CD4-positive, CD25-positive, alpha-beta regulatory T cell (primary cell): Measurements from ENCODE around the gene FXYD4. TPM values are rescaled to one million over a fixed set of nuclear protein-coding genes. Genes with fewer than 3 reads are reported as not detected.

Experiments
- ATAC-seq, 2 donors: fragments of 150-1000 bp; cut with Tn5 transposase; one replicate each; pipeline ENCODE4 v1.10.0; 2021; ENCODE audit warnings: low read depth in 2 of 2, moderate number of reproducible peaks in 2 of 2, moderate library complexity in 1 of 2
- DNase-seq, 3 donors: peaks; one replicate each; pipeline versions ENCODE4 v3.0.0 to v3.0.0-alpha.2; 2012 to 2022; ENCODE audit warnings: mixed read lengths in 1 of 3
- H3K27ac ChIP-seq: one replicate; pipeline ENCODE4 v1.7.0; 2013; ENCODE audit warnings: mild to moderate bottlenecking, low read length; ENCODE audit not compliant: insufficient read depth, poor library complexity, severe bottlenecking
- H3K27me3 ChIP-seq: one replicate; pipeline ENCODE4 v1.7.0; 2013; ENCODE audit warnings: low read length; ENCODE audit not compliant: control insufficient read depth, insufficient read depth
- H3K36me3 ChIP-seq: one replicate; pipeline ENCODE4 v1.7.0; 2013; ENCODE audit warnings: mild to moderate bottlenecking, low read length, moderate library complexity; ENCODE audit not compliant: control insufficient read depth, insufficient read depth
- H3K4me1 ChIP-seq: 2 replicates; pipeline ENCODE4 v1.7.0; 2013; ENCODE audit warnings: mild to moderate bottlenecking, low read length; ENCODE audit not compliant: insufficient read depth, control insufficient read depth, poor library complexity, severe bottlenecking
- H3K4me3 ChIP-seq: one replicate; pipeline ENCODE4 v1.7.0; 2013; ENCODE audit warnings: low read depth, mild to moderate bottlenecking, low read length, moderate library complexity
- H3K9me3 ChIP-seq, 2 experiments: 1 replicate in 1 of 2; 2 replicates in 1 of 2; pipeline ENCODE4 v1.7.0; 2013; ENCODE audit warnings: low read length in 2 of 2, mild to moderate bottlenecking in 1 of 2, moderate library complexity in 1 of 2; ENCODE audit not compliant: control insufficient read depth in 2 of 2
- H3K27ac Mint-ChIP-seq, 3 donors: one replicate each; pipeline ENCODE4 v1.8.0; 2020 to 2022; ENCODE audit warnings: mild to moderate bottlenecking in 3 of 3, mixed read lengths in 3 of 3, moderate library complexity in 2 of 3
- H3K27me3 Mint-ChIP-seq: one replicate; pipeline ENCODE4 v1.8.0; 2022; ENCODE audit warnings: mild to moderate bottlenecking, mixed read lengths
- H3K36me3 Mint-ChIP-seq: one replicate; pipeline ENCODE4 v1.8.0; 2020; ENCODE audit warnings: mixed read lengths
- H3K4me1 Mint-ChIP-seq, 4 donors: one replicate each; pipeline ENCODE4 v1.8.0; 2020 to 2022; ENCODE audit warnings: mixed read lengths in 4 of 4, mild to moderate bottlenecking in 1 of 4
- H3K4me3 Mint-ChIP-seq, 4 donors: one replicate each; pipeline ENCODE4 v1.8.0; 2020 to 2022; ENCODE audit warnings: mild to moderate bottlenecking in 4 of 4, mixed read lengths in 4 of 4, moderate library complexity in 3 of 4
- H3K9me3 Mint-ChIP-seq, 7 donors: one replicate each; pipeline ENCODE4 v1.8.0; 2020 to 2022; ENCODE audit warnings: mixed read lengths in 7 of 7, mild to moderate bottlenecking in 3 of 7, moderate library complexity in 2 of 7
- polyA plus RNA-seq, 4 donors: library from polyadenylated mRNA; unstranded; fragments of 300-500 nt; fragmentation: Illumina TruSeq; gene quantifications; one replicate each; pipeline ENCODE4 v1.2.3, GENCODE V29; 2021
- total RNA-seq: library from RNA; stranded (reverse); gene quantifications from one replicate; pipeline ENCODE4 v1.2.3, GENCODE V29; 2022

The FXYD4 gene
- total and polyA plus RNA-seq, 5 donors from 2014 or later = not detected

DNA sequence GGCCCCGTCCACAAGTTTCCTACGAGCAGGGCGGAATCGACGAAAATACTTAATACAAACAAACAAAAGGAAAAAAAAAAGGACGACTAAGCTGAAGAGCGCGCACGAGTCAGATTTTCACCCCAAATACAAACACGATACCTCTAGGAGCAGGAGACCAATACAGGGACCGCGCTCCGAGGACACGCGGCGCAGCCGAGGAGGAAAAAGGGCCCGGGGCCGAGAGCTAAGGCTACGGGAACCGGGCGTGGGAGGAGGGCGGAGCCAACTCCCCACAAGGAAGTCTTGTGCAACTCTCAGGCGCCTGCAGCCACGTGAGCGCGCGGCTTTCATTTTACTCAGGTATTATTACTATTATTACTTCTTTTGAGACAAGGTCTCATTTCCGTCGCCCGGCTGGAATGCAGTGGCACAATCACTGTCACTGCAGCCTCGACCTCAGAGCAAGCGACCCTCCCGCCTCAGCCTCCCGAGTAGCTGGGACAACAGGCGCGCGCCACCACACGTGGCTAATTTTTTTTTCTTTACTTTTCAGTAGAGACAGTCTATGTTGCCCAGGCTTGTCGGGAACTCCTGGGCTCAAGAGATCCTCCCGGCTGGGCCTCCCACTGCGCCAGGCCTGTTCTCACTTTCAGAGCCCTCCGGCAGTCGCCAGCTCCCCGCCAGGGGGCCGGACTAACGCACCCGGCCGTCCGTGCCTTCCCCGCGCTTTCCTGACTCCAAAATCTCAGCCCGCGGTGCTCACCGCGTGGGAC lies 36.3 kb downstream of the FXYD4 start:
- Histone ChIP-seq H3K36me3 (peaks cover 10% of the 10 kb centered on the region), H3K9me3 (no peaks in the 10 kb centered on the region), H3K4me3 (peak overlapping the region; percentile 84), H3K27ac (peak overlapping the region; percentile 100), H3K27me3 (no peaks in the 10 kb centered on the region), H3K4me1 (peaks cover 48% of the 10 kb centered on the region)
- H3K9me3 Mint-ChIP-seq = no peaks in the 10 kb centered on the region
- peak overlapping the region; percentile 97 to 100 (median 99) for H3K4me3 Mint-ChIP-seq
- DNase-seq = peak; percentile 80 to 92 (median 82)
- H3K4me1 Mint-ChIP-seq = peaks cover 16 to 46% (median 23%) of the 10 kb centered on the region in 4 donors
- peaks cover 4% of the 10 kb centered on the region for H3K27me3 Mint-ChIP-seq
- H3K27ac Mint-ChIP-seq = peak overlapping the region; percentile 97 to 99 (median 97)
- peaks cover 11% of the 10 kb centered on the region for H3K36me3 Mint-ChIP-seq
- ATAC-seq = peak; percentile 34 to 40

DNA sequence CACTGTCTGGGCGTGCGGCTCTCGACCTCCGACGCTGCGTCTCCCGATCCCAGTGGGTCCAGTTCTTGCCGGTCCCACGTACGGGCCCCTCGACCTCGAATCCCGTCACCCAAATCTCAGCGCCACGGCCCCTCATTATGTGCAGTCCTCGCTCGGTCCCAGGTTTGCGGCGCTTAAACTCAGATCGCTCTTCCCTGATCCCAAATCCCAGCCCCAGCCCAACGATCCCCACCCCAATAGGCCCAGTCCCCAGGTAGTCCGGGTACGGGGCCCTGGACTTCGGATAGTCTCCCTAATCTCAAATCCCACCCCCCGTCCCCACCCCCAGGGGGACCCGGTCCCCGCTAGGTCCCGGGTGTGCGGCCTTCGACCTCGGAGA lies 36.9 kb downstream of the FXYD4 start:
- Histone ChIP-seq H3K27me3 (no peaks in the 10 kb centered on the region), H3K36me3 (peaks cover 6% of the 10 kb centered on the region), H3K4me3 (peak overlapping the region; percentile 84), H3K9me3 (no peaks in the 10 kb centered on the region), H3K4me1 (peaks cover 42% of the 10 kb centered on the region), H3K27ac (peak overlapping the region; percentile 100)
- H3K4me1 Mint-ChIP-seq = peaks cover 12 to 41% (median 17%) of the 10 kb centered on the region in 4 donors
- ATAC-seq (no peak), DNase-seq (no peak)
- H3K36me3 Mint-ChIP-seq = peaks cover 6% of the 10 kb centered on the region
- H3K27me3 Mint-ChIP-seq = peaks cover 4% of the 10 kb centered on the region
- no peaks in the 10 kb centered on the region for H3K9me3 Mint-ChIP-seq
- peak overlapping the region; percentile 97 to 99 (median 97) for H3K27ac Mint-ChIP-seq
- H3K4me3 Mint-ChIP-seq = peak overlapping the region; percentile 97 to 100 (median 99)

GRCh38 chr10:43408710-43409384 lies 37.4 kb downstream of the FXYD4 start, which contains the start of gene HNRNPF:
Gene HNRNPF (minus strand): TSS chr10:43409186. CDS start chr10:43387884, 21,302 bp downstream.
- H3K36me3 ChIP-seq = peaks cover under 1% of the 10 kb centered on the region
- peak within 1 kb of the TSS; percentile 97 to 100 (median 99) for H3K4me3 Mint-ChIP-seq

GRCh38 chr10:43409385-43410109 lies 38.1 kb downstream of the FXYD4 start:
- ATAC-seq (peak in 1 of 2 donors; percentile 4), DNase-seq (peak; percentile 57 to 83 (median 70))
- no peaks in the 10 kb centered on the region for H3K27me3 ChIP-seq
- H3K36me3 Mint-ChIP-seq = peaks cover 4% of the 10 kb centered on the region
- no peaks in the 10 kb centered on the region for H3K9me3 Mint-ChIP-seq
- peak overlapping the region; percentile 97 to 99 (median 97) for H3K27ac Mint-ChIP-seq
- H3K27me3 Mint-ChIP-seq = peaks cover 4% of the 10 kb centered on the region
- peak overlapping the region; percentile 97 to 100 (median 99) for H3K4me3 Mint-ChIP-seq
- H3K4me1 Mint-ChIP-seq = peaks cover 8 to 28% (median 12%) of the 10 kb centered on the region in 4 donors
- no peaks in the 10 kb centered on the region for H3K36me3 ChIP-seq
- H3K9me3 ChIP-seq = no peaks in the 10 kb centered on the region
- peak overlapping the region; percentile 100 for H3K27ac ChIP-seq
- H3K4me1 ChIP-seq = peaks cover 30% of the 10 kb centered on the region
- H3K4me3 ChIP-seq = peak overlapping the region; percentile 81

More at GRCh38 chr10:43408710-43409384, 37.4 kb downstream of the FXYD4 start, which contains the start of gene HNRNPF:
- no peaks in the 10 kb centered on the region for H3K27me3 ChIP-seq
- peak; percentile 89 to 98 (median 96) for DNase-seq
- peak within 1 kb of the TSS; percentile 84 for H3K4me3 ChIP-seq
- peaks cover 10 to 35% (median 15%) of the 10 kb centered on the region in 4 donors for H3K4me1 Mint-ChIP-seq
- peak within 1 kb of the TSS; percentile 100 for H3K27ac ChIP-seq
- H3K27ac Mint-ChIP-seq = peak within 1 kb of the TSS; percentile 97 to 99 (median 97)
- peaks cover 4% of the 10 kb centered on the region for H3K27me3 Mint-ChIP-seq
- no peaks in the 10 kb centered on the region for H3K9me3 Mint-ChIP-seq
- peaks cover 37% of the 10 kb centered on the region for H3K4me1 ChIP-seq
- no peaks in the 10 kb centered on the region for H3K9me3 ChIP-seq
- peaks cover 5% of the 10 kb centered on the region for H3K36me3 Mint-ChIP-seq
- peak; percentile 78 to 80 for ATAC-seq

DNA sequence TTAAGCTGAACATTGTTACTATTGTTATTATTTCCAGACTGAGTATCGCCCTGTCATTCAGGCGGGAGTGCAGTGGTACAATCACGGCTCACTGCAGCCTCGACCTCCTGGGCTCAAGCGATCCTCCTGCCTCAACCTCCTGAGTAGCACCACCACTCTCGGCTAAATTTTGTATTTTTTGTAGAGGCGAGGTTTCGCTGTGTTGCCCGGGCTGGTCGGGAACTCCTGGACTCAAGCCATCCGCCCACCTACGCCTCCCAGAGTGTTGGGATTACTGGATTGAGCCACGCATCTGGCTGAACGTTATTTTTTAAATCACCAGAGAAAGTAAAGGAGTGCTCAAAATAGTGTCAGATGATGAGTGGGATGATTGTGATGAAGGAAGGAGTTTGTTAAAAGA lies 38.9 kb downstream of the FXYD4 start:
- H3K27ac ChIP-seq = peak overlapping the region; percentile 100
- peak overlapping the region; percentile 81 for H3K4me3 ChIP-seq
- no peak for DNase-seq
- Mint-ChIP-seq H3K36me3 (no peaks in the 10 kb centered on the region), H3K4me3 (peak overlapping the region; percentile 97 to 100 (median 99)), H3K9me3 (no peaks in the 10 kb centered on the region), H3K27me3 (peaks cover 4% of the 10 kb centered on the region), H3K27ac (peak overlapping the region; percentile 97 to 99 (median 97)), H3K4me1 (peaks cover 4 to 23% (median 8%) of the 10 kb centered on the region in 4 donors)
- no peaks in the 10 kb centered on the region for H3K9me3 ChIP-seq
- H3K4me1 ChIP-seq = peaks cover 26% of the 10 kb centered on the region
- ATAC-seq = no peak
- H3K36me3 ChIP-seq = no peaks in the 10 kb centered on the region
- H3K27me3 ChIP-seq = no peaks in the 10 kb centered on the region

DNA sequence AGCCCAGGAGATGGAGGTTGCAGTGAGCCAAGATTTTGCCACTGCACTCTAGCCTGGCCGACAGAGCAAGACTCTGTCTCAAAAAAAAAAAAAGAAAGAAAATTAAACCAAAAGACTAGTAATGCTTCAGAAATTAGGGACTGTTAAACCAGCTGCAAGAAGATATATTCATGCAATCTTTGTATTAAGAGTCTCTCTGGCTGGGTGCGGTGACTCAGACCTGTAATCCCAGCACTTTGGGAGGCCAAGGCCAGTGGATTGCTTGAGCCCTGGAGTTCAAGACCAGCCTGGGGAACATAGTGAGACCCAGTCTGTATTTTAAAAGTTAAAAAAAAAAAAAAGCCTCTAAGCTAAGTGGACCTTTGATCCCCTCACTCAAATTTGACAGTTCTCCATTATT lies 40.1 kb downstream of the FXYD4 start:
- Mint-ChIP-seq H3K27ac (peak overlapping the region in 1 of 3 donors; percentile 75), H3K27me3 (peaks cover 4% of the 10 kb centered on the region), H3K4me1 (peaks cover 4 to 14% (median 8%) of the 10 kb centered on the region in 4 donors), H3K36me3 (no peaks in the 10 kb centered on the region), H3K9me3 (no peaks in the 10 kb centered on the region), H3K4me3 (peak overlapping the region in 2 of 4 donors; percentile 32 to 99)
- Histone ChIP-seq H3K4me3 (no peak overlapping the region), H3K27ac (no peak overlapping the region), H3K9me3 (no peaks in the 10 kb centered on the region), H3K36me3 (no peaks in the 10 kb centered on the region), H3K4me1 (peaks cover 16% of the 10 kb centered on the region), H3K27me3 (no peaks in the 10 kb centered on the region)
- no peak for ATAC-seq
- DNase-seq = no peak

- Mint-ChIP-seq H3K27ac (no peak overlapping the region), H3K4me1 (peaks cover 13 to 31% (median 21%) of the 10 kb centered on the region in 4 donors), H3K4me3 (no peak overlapping the region), H3K27me3 (no peaks in the 10 kb centered on the region), H3K36me3 (no peaks in the 10 kb centered on the region), H3K9me3 (no peaks in the 10 kb centered on the region)
- H3K27me3 ChIP-seq = no peaks in the 10 kb centered on the region
- H3K9me3 ChIP-seq = no peaks in the 10 kb centered on the region
- ATAC-seq (no peak), DNase-seq (no peak)
- H3K4me1 ChIP-seq = peaks cover 18% of the 10 kb centered on the region
- H3K27ac ChIP-seq = no peak overlapping the region
- no peaks in the 10 kb centered on the region for H3K36me3 ChIP-seq
- H3K4me3 ChIP-seq = no peak overlapping the region
Observed at GRCh38 chr10:43415544-43415943, 44.1 kb downstream of the FXYD4 start.
